OCI-LY7 (cell line): ENCODE measurements around the gene DEFB131A.
"Not testable (repeated sequence)": the region's sequence is repeated elsewhere in the genome, so short reads cannot be mapped to it uniquely, and the experiment has no call there.

Experiments used
- EZH2phosphoT487 ChIP-seq: fragments of 200-600 bp; sonication (generic); IDR thresholded peaks from 2 replicates; pipeline ENCODE4 v1.6.1; 2018; ENCODE audit warnings: low read depth, borderline replicate concordance, mild to moderate bottlenecking, mixed run types, antibody characterized with exemption, low read length, moderate library complexity, mixed read lengths
- TF ChIP-seq, protein P1 (sequence below): fragments of 200-600 bp; sonication (generic); conservative IDR thresholded peaks from 2 replicates; pipeline ENCODE4 v1.5.1; 2014; ENCODE audit warnings: mild to moderate bottlenecking, antibody characterized with exemption, low read length, moderate library complexity, mixed read lengths

DNA sequence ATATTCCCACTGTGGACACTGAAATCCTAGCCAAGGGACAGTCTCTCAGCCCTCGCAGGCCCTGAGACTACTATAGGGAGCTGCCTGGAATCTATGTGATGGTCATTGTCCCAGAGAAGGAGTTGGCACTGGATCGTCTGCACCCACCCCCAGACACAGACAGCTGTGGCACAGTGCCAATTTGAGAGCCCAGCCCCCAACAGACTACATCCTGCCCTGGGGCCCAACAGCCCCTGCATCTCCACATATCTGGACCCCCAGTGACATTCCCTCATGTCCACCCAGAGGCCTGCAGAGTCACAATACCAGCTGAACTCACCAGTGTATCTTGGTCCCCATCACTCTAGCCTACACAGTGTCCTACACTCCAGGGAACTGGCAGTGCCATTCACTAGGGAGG lies 38.4 kb upstream of the DEFB131A start:
- TF ChIP-seq, protein P1, sequence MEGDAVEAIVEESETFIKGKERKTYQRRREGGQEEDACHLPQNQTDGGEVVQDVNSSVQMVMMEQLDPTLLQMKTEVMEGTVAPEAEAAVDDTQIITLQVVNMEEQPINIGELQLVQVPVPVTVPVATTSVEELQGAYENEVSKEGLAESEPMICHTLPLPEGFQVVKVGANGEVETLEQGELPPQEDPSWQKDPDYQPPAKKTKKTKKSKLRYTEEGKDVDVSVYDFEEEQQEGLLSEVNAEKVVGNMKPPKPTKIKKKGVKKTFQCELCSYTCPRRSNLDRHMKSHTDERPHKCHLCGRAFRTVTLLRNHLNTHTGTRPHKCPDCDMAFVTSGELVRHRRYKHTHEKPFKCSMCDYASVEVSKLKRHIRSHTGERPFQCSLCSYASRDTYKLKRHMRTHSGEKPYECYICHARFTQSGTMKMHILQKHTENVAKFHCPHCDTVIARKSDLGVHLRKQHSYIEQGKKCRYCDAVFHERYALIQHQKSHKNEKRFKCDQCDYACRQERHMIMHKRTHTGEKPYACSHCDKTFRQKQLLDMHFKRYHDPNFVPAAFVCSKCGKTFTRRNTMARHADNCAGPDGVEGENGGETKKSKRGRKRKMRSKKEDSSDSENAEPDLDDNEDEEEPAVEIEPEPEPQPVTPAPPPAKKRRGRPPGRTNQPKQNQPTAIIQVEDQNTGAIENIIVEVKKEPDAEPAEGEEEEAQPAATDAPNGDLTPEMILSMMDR: not testable (repeated sequence)
- TF ChIP-seq EZH2phosphoT487: not testable (repeated sequence)
